ENCODE measurements around the gene DBX2.
A peak's percentile ranks its signal among the peaks of the same experiment; 100 is the strongest.

Gene DBX2

DNA sequence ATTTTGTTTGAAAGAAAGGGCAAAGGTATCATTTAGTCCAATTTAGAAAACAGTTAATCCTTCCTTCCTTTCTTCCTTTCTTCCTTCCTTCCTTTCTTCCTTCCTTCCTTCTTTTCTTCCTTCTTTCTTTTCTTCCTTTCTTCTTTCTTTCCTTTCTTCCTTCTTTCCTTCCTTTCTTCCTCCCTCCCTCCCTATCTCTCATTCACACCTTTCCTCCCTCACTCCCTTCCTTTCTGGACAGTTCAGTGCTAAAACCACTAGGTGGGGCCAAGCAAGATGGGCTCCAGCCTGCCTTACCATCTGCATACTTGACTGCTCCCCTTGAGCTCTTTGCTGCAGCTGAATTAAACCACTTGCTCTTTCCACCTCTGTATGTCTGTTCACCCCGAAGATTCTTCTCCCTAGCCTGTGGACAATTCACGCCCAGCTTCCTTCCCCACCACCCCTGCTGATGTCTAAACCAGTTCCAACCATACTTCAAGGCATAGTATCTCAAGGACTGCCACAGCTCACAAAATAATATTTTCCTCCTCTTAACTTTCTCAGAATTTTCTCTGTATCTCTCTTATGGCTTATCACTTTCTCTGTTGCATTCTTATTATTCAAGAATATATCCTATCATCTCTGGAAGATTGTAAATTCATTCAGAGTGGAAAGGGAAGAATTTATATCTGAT lies 78.0 kb downstream of the DBX2 start:
- no peak overlapping the region for H3K4me3 ChIP-seq (ENCODE audit: low read depth, low read length)
- no peak for DNase-seq (ENCODE audit: low read depth)
- TF ChIP-seq, protein P1, sequence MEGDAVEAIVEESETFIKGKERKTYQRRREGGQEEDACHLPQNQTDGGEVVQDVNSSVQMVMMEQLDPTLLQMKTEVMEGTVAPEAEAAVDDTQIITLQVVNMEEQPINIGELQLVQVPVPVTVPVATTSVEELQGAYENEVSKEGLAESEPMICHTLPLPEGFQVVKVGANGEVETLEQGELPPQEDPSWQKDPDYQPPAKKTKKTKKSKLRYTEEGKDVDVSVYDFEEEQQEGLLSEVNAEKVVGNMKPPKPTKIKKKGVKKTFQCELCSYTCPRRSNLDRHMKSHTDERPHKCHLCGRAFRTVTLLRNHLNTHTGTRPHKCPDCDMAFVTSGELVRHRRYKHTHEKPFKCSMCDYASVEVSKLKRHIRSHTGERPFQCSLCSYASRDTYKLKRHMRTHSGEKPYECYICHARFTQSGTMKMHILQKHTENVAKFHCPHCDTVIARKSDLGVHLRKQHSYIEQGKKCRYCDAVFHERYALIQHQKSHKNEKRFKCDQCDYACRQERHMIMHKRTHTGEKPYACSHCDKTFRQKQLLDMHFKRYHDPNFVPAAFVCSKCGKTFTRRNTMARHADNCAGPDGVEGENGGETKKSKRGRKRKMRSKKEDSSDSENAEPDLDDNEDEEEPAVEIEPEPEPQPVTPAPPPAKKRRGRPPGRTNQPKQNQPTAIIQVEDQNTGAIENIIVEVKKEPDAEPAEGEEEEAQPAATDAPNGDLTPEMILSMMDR (IDR thresholded peaks at IDR 0.05; ENCODE audit: control insufficient read depth, extremely low read depth, insufficient read depth), result peak; percentile 72

DNA sequence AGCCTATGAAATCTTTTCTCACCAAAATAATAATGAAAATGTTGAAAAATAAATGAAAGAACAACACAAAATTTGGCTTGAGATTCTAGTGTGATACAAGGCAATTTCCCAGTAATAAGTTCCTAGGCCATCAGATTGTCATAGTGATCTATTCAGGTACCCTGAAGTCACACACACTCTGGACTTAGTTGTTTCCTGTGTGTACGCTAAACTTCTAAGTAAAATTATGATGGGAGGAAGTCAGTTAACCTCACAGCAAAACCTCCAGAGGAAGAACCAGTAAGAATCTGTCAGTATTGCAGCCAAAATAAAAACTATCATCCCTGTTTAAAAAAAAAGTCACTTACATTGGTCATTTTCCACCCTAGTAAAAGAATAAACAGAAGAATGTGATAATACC lies 81.9 kb downstream of the DBX2 start:
- TF ChIP-seq, protein P1 (IDR thresholded peaks at IDR 0.05; ENCODE audit: control insufficient read depth, extremely low read depth, insufficient read depth), result no peak
- DNase-seq (ENCODE audit: low read depth), result no peak
- H3K4me3 ChIP-seq (ENCODE audit: low read depth, low read length), result no peak overlapping the region
